Activated CD4-positive, CD25-positive, alpha-beta regulatory T cell treated with anti-CD3 and anti-CD28 coated beads, Interleukin-2, amount 50 U/mL, for 72 hours (primary cell): Measurements from ENCODE around the gene GNAQ.
A peak's percentile ranks its signal among the peaks of the same experiment; 100 is the strongest.
"Not testable (repeated sequence)": the region's sequence is repeated elsewhere in the genome, so short reads cannot be mapped to it uniquely, and the experiment has no call there.

ENCODE experiments used
- DNase-seq: peaks from one replicate; pipeline ENCODE4 v3.0.0; 2021

Gene GNAQ

GRCh38 chr9:78031444-78031892, at the start of gene GNAQ:
Gene GNAQ (minus strand): TSS chr9:78031811. CDS start chr9:78031235, 576 bp downstream.
- DNase-seq: peak; percentile 57

DNA sequence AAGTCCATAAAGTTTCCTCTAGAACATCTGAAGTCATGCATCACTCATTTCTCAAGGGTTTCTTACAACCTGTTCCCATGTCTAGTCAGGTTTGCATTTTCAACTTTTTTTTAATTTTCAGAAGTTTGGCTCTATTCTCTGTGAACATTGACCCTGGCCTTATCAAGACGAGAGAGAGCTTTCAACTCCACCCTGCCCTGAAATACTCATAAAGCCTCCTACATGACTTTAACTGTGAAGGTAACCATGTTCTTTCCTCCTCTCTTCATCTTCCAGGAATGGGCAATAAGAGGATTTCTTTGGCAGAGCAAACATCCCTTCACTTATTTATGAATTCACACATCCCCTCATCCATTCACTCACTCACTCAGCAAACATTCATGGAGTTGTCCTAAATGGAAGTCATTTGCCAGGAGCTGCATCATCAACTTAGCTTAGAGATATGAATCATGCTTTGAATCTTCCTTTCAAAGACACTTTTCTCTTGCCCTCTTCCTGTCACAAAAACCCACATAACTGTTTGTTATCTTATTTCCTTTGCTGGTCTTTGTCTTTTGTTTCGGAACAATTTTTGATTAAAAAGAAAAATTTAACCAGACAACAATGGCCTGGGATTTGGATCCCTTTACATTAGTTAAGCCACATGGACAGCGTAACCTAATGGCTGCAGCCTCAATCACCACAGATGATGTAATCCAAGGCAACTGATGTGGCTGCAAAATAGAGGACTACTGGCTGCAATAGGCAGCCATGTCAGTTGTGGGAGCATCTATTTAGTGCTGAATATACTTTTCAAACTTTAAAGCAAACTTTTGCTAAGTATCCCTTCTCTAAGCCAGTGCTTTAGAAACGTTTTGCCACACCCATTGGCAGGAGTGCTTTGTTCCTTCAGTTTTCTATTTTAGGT, 43.0 kb upstream of the GNAQ start:
- DNase-seq: no peak

- DNase-seq: no peak
Measured at GRCh38 chr9:78073722-78074121, 42.1 kb upstream of the GNAQ start.

DNA sequence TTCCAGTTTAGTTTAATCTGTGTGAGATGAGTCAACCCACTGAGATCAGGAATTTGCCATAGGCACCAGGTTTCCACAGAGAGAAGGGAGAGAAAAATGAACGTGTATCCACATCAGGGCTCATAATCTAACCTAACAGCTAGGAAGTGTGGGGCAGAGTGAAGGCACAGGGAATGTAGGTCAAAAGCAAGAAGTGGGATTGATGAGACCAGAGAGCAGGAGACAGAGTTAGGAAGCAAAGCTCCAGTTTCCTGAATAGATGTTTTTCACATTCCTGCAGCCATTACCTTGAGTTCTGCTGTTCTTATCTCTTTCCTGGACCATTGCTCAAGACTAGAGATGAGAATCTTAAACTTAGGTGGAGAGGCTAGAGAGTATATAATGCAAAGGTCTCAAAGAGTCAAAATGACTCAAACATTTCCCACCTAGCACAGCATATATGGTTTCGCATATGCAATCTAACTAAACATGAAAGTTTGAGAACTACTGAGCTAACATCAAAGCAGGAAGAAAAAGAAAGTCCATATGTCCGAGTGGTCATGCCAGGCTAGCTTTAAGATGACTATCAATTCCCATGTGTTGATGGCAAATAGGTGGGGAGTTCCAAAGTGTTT, 41.1 kb upstream of the GNAQ start:
- DNase-seq: no peak

DNA sequence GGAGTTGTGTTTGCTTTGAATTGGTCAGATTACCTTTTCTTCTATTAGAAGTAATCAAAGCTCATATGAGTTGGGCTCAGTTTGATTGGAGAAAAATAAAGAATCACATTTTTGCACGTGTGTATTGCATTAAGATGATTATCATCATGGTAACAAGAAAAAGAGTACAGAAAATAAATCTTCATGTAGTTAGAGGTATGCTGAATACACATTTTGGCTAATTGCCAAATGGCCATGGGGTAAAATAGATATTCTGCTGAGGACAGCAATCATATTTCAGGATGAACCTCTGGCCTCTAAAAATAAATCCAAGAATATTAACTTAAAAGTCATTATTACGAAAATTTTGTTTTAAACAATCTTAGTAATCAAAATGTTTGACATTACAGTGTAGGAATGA, 38.9 kb upstream of the GNAQ start:
- DNase-seq: no peak

GRCh38 chr9:78064075-78064474, 32.5 kb upstream of the GNAQ start:
- DNase-seq: no peak

GRCh38 chr9:78062710-78063109, 31.1 kb upstream of the GNAQ start:
- no peak for DNase-seq

GRCh38 chr9:78054218-78054617, 22.6 kb upstream of the GNAQ start:
- not testable (repeated sequence) for DNase-seq

DNA sequence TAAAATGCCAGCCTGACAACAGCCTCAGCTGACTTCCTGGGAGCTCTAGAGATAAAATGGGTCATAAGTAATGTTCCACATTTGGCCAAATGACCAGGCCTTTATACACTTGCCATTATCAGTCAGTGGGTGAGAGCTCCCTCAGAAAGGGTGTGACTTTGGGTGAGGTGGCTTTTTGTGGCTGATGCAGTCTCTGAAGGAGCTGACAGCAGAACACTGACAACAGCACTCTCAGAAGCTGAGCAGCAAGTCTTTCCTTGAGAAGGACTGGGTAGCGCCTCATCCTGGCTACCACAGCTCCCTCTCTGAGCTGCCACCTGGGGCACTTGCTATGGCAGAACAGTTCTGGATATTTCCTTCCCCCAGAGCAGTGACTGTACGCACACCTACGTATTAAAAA, 22.0 kb upstream of the GNAQ start:
- DNase-seq: no peak

GRCh38 chr9:78050421-78050820, 18.8 kb upstream of the GNAQ start:
- DNase-seq: no peak

- DNase-seq: no peak
Measured at GRCh38 chr9:78049484-78049883, 17.9 kb upstream of the GNAQ start.

GRCh38 chr9:78047106-78047505, 15.5 kb upstream of the GNAQ start:
- no peak for DNase-seq

DNA sequence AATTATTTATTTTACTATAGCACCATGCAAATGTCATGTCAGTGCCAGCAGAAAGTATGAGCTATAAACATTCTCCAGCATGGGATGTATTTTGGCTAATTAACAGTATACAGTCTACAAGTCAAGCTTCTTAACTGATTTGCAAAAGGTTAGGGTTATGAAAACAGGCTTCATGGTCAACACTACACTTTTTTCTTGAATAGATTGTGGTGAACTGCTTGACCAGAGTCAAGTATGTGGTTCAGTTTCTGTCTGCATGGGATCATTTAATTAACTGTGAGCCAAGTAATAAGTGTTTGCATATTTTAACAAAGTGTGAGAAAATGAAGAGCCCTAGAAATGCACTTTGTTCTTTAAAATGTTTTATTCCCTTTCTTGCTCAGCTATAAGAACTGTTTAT, 14.5 kb upstream of the GNAQ start:
- DNase-seq: no peak

DNA sequence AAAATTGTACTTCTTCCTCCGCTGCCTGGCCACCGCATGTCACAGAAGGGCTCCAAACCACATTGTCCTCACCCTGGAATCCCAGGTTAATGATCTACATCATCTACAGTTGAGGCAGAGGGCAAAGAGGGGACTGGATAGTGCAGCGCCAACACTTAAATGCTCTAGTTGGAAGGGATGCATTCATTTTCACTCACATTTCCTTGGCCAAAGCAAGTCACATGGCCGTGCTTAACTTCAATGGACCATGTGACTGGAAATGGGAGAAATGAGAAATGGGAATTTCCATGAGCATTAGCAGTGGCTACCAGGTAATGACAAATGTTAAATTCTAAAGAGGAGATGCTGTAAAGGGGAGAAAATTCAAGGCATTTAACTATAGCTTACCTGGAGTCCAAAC, 13.3 kb upstream of the GNAQ start:
- no peak for DNase-seq

DNA sequence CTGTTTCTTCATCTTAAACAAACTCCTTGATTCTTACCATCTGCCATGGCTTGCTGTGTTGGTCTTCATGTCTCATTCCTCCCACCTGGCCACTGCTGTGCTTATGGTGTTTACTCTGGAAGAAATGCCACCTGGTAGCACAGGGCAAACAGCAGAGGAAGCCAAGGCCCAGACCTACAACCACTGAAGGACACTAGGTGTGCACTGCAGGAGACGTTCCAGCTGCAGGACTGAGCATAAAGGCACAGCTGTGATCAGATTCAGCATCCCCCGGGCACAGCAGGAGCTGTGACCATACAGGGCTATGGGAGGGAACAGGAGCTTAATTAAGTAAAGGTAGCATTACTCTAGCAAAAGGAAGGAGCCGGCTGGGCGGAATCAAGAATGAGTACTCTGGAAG, 12.6 kb upstream of the GNAQ start:
- no peak for DNase-seq

- no peak for DNase-seq
Measured at GRCh38 chr9:78041971-78042370, 10.4 kb upstream of the GNAQ start.

DNA sequence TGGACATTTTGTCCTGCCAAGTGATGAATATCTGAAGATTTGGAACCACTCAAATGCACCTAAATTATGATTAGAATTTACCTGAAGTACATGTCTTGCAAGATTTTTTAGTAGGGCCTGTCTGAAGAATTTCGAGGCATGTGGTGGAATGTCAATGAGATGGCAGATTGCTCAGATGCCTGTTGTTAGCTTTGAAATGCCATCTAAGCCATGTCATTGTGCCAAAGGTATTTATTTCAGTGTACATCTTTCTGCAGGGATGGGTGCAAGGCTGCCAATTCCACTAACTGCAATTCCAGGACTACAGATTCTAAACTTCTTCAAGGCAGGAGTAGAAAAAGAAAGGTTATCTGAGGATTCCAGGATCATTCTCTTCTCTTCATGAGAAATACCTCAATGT, 9.1 kb upstream of the GNAQ start:
- DNase-seq: no peak

DNA sequence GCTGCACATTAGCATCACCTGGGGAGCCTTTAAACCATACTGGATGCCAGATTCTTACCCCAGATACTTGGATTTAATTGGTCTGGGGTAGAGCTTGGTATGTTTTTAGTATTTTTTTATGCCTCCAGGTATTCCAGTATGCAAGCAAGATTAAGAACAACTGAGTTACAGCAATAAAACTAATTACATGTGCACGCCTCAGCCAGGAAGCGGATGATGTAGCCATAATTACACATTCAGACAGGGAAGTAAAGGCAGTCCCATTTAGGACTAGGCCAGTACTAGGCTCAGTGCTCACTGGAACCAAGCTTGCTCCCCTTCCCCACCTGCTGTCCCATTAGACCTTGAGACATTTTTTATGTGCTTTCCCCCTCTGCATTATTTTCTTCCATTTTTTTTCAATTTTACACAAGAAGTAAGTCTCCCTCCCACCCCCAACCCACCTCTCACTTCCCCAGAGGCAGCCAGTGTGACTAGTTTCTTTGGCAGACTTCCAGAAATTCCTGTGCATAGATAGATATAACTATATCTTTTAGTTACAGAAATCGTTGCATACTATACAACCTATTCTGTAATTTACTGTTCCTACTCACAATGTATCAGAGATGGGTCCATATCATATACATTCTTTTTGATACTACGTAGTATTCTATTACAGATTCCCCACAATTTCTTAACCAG, 7.1 kb upstream of the GNAQ start:
- DNase-seq: no peak

DNA sequence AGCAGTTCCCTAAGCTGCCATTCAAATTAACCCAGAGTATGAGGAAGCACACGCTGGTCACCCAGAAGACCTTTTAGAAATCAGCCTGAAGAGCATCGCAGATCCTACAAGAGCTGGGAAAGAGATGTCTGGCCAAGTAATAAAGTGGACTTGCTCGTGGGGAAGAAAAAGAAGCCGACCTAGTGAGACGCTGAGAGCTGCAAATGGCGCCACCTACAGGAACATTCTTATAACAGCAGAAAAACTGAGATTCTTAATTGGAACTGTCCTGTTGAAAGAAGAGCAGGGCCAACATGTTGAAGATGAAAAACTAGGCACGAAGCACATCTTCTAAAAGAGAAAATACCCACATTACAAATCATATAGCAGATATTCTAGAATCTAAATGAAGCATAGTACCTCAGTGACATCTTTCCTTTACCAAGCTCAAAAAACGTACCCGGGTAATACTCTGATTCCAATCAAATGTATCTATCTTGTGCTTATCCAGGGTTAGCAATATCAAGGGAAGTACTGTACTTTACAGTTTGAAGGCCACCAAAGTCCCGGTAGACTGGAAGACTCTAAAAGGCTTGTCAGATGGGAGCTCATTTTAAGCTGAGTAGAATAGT, 3.9 kb upstream of the GNAQ start:
- peak; percentile 42 for DNase-seq

- no peak for DNase-seq
Measured at GRCh38 chr9:78033870-78034269, 2.3 kb upstream of the GNAQ start.

GRCh38 chr9:78032730-78033457, 1.3 kb upstream of the GNAQ start:
- DNase-seq: no peak

DNA sequence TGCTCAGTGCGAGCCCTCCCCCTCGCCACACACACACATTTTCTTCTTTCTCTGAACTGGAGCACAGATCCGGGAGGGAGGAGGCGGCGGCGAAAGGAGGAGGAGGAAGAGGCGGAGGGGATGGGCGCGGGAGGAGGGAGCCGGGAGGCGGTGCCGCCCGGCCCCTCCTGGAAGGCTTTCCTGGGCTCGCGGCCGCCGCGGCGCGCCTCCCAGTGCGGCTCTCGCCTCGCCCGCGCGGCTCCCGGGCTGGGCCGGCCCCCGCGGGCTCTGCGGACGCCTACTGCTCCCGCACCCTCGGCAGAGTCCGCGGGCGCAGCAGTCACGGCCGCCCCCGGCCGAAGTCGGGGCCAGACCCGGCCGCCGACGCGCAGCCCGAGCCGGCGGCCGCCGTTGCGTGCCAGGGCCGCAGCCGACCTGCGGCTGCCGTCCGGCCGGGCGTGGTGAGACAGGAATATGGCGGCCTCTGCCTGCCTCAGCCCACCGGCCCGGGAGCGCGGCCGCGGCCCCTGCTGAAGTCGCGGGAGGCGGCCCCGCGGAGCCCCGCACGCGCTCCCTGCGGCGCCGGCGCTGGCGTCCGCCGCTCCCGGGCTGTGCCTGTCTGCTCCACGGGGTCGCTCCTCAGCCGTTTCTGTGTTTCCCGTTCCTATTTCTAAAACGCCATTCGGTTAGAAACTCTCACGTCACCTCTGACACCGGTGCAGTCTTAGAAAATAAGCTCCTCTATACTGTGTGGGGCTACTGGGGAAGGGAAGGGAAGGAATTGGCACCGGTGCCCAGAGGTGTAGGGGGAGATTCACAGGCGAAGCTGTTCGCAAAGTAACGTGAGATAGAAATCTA, 500 bp upstream of the GNAQ start:
- peak; percentile 69 for DNase-seq
